ENCODE results near the gene LGALS4. TPM values are rescaled to one million over a fixed set of nuclear protein-coding genes. Genes with fewer than 3 reads are reported as not detected.

The LGALS4 gene
- total RNA-seq, 1 donor from 2014 or later: 0.32 TPM

DNA sequence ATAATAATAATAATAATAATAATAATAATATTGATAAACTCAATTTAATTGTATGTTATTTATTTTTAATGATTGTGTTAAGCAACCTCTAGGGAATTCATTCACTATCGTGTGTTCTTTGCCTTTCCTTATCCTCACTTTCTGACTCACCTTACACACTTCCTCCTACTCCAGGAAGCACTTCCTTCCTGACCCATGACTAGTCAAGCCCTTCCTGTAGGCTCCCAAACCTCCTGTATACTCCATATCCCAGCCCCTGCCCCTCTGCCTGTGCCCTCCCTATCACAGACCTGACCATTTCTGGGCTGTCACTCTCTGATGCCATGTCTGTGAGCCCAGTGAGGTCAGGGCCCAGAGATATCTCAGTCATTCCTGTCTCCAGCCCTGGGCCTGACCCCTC, 7.6 kb downstream of the LGALS4 start:
- H3K4me3 ChIP-seq (ENCODE audit: insufficient read depth, low read depth, low read length): no peak overlapping the region
- no peaks in the 10 kb centered on the region for H3K4me1 ChIP-seq (ENCODE audit: insufficient read depth, low read length)
- H3K9me3 ChIP-seq (ENCODE audit: insufficient read depth, low read depth, low read length): no peaks in the 10 kb centered on the region
- no peaks in the 10 kb centered on the region for H3K36me3 ChIP-seq (ENCODE audit: insufficient read depth, low read length)
- FAIRE-seq: no peak
- no peak overlapping the region for H3K9ac ChIP-seq (ENCODE audit: low read length)
- H3K4me2 ChIP-seq (ENCODE audit: low read length): no peak overlapping the region
- no peaks in the 10 kb centered on the region for H4K20me1 ChIP-seq (ENCODE audit: insufficient read depth, low read length)
- no peak for DNase-seq (ENCODE audit: low read depth)
- no peak overlapping the region for H3K27ac ChIP-seq (ENCODE audit: low read depth, low read length)
- Mint-ChIP-seq H3K27ac (ENCODE audit: unreplicated experiment) (no peak overlapping the region), H3K4me3 (ENCODE audit: unreplicated experiment) (no peak overlapping the region), H3K36me3 (ENCODE audit: low read depth, unreplicated experiment) (peaks cover 3% of the 10 kb centered on the region), H3K4me1 (ENCODE audit: low read depth, unreplicated experiment) (no peaks in the 10 kb centered on the region), H3K27me3 (ENCODE audit: low read depth, unreplicated experiment) (peaks cover 2% of the 10 kb centered on the region), H3K9me3 (ENCODE audit: unreplicated experiment) (peaks cover 2% of the 10 kb centered on the region)
- TF ChIP-seq, protein P1, sequence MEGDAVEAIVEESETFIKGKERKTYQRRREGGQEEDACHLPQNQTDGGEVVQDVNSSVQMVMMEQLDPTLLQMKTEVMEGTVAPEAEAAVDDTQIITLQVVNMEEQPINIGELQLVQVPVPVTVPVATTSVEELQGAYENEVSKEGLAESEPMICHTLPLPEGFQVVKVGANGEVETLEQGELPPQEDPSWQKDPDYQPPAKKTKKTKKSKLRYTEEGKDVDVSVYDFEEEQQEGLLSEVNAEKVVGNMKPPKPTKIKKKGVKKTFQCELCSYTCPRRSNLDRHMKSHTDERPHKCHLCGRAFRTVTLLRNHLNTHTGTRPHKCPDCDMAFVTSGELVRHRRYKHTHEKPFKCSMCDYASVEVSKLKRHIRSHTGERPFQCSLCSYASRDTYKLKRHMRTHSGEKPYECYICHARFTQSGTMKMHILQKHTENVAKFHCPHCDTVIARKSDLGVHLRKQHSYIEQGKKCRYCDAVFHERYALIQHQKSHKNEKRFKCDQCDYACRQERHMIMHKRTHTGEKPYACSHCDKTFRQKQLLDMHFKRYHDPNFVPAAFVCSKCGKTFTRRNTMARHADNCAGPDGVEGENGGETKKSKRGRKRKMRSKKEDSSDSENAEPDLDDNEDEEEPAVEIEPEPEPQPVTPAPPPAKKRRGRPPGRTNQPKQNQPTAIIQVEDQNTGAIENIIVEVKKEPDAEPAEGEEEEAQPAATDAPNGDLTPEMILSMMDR (IDR thresholded peaks at IDR 0.05; ENCODE audit: insufficient read depth, low read depth, low read length): no peak
- no peak for TF ChIP-seq EZH2 (IDR thresholded peaks at IDR 0.05; ENCODE audit: insufficient read depth, low read length)
- peaks cover 5% of the 10 kb centered on the region for H3K27me3 ChIP-seq (ENCODE audit: insufficient read depth, low read length)
- no peaks in the 10 kb centered on the region for H3K79me2 ChIP-seq (ENCODE audit: insufficient read depth, low read length)
- no peak overlapping the region for H2AFZ ChIP-seq (ENCODE audit: low read depth, low read length)

DNA sequence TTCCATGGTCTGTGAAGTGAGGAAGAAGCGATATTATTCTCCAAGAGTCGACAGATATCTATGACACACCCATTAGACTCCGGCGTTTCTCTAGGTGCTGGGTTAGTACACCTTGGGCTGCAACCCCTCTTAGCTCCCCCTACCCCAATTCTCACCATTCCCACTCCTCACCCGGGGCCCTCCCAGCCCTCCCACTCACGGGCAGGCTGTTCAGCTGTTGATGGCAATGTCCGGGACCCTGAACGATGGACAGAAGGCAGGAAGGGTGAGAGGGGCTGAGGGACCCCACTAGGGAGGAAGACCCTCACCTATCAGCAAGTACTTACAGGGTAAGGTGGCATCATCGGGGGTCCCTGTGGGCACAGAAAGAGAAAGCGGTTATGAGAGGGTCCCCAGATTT, 9.2 kb downstream of the LGALS4 start:
- Histone ChIP-seq H3K4me2 (ENCODE audit: low read length) (no peak overlapping the region), H4K20me1 (ENCODE audit: insufficient read depth, low read length) (no peaks in the 10 kb centered on the region), H3K4me3 (ENCODE audit: insufficient read depth, low read depth, low read length) (no peak overlapping the region), H3K4me1 (ENCODE audit: insufficient read depth, low read length) (no peaks in the 10 kb centered on the region), H3K36me3 (ENCODE audit: insufficient read depth, low read length) (no peaks in the 10 kb centered on the region), H2AFZ (ENCODE audit: low read depth, low read length) (no peak overlapping the region), H3K9me3 (ENCODE audit: insufficient read depth, low read depth, low read length) (no peaks in the 10 kb centered on the region), H3K9ac (ENCODE audit: low read length) (no peak overlapping the region), H3K27ac (ENCODE audit: low read depth, low read length) (no peak overlapping the region), H3K27me3 (ENCODE audit: insufficient read depth, low read length) (peaks cover 5% of the 10 kb centered on the region), H3K79me2 (ENCODE audit: insufficient read depth, low read length) (no peaks in the 10 kb centered on the region)
- no peak overlapping the region for H3K27ac Mint-ChIP-seq (ENCODE audit: unreplicated experiment)
- H3K9me3 Mint-ChIP-seq (ENCODE audit: unreplicated experiment): peaks cover 3% of the 10 kb centered on the region
- H3K4me3 Mint-ChIP-seq (ENCODE audit: unreplicated experiment): no peak overlapping the region
- no peaks in the 10 kb centered on the region for H3K36me3 Mint-ChIP-seq (ENCODE audit: low read depth, unreplicated experiment)
- no peaks in the 10 kb centered on the region for H3K4me1 Mint-ChIP-seq (ENCODE audit: low read depth, unreplicated experiment)
- TF ChIP-seq, protein P1 (IDR thresholded peaks at IDR 0.05; ENCODE audit: insufficient read depth, low read depth, low read length): no peak
- TF ChIP-seq EZH2 (IDR thresholded peaks at IDR 0.05; ENCODE audit: insufficient read depth, low read length): no peak
- FAIRE-seq (no peak), DNase-seq (ENCODE audit: low read depth) (no peak)
- H3K27me3 Mint-ChIP-seq (ENCODE audit: low read depth, unreplicated experiment): peaks cover 2% of the 10 kb centered on the region

DNA sequence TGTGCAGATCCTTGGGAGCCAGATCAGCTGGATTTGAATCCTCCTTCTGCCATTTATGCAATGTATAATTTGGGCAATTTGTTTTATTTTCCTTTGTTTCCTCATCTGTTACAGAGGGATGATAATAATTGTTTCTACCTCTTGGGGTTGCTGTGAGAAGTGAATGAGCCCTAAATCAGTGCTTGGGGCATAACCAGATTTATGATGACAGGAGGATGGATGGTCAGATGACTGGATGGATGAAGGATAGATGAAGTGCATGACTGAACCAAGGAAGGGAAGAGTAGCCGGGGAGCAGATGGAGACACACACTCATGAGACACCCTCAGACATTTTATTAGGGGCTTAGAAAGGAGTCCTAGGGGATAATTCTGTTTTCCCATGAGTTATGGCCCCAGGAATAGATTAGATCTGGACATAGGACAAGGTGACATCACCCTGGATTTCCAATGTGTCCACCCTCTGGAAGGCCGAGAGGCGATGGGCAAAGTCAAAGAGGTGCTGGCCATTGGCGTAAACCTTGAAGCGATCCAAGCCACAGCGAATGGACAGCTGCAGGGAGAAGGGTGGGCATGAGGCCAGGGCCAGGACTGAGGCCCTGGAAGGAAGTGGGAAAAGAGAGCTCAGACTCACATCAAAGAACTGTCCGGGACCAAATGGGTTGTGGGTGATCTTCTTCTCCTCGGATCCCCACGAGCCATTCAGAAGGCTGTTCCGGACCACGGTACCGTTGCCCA, 11.2 kb downstream of the LGALS4 start:
- no peaks in the 10 kb centered on the region for H3K79me2 ChIP-seq (ENCODE audit: insufficient read depth, low read length)
- H3K4me2 ChIP-seq (ENCODE audit: low read length): no peak overlapping the region
- H4K20me1 ChIP-seq (ENCODE audit: insufficient read depth, low read length): no peaks in the 10 kb centered on the region
- peaks cover 5% of the 10 kb centered on the region for H3K27me3 ChIP-seq (ENCODE audit: insufficient read depth, low read length)
- H3K27ac ChIP-seq (ENCODE audit: low read depth, low read length): no peak overlapping the region
- H3K4me3 ChIP-seq (ENCODE audit: insufficient read depth, low read depth, low read length): no peak overlapping the region
- H3K4me1 Mint-ChIP-seq (ENCODE audit: low read depth, unreplicated experiment): no peaks in the 10 kb centered on the region
- H2AFZ ChIP-seq (ENCODE audit: low read depth, low read length): no peak overlapping the region
- H3K9me3 Mint-ChIP-seq (ENCODE audit: unreplicated experiment): peaks cover 3% of the 10 kb centered on the region
- H3K9ac ChIP-seq (ENCODE audit: low read length): no peak overlapping the region
- no peak overlapping the region for H3K4me3 Mint-ChIP-seq (ENCODE audit: unreplicated experiment)
- H3K4me1 ChIP-seq (ENCODE audit: insufficient read depth, low read length): no peaks in the 10 kb centered on the region
- no peak for TF ChIP-seq EZH2 (IDR thresholded peaks at IDR 0.05; ENCODE audit: insufficient read depth, low read length)
- TF ChIP-seq, protein P1 (IDR thresholded peaks at IDR 0.05; ENCODE audit: insufficient read depth, low read depth, low read length): no peak
- DNase-seq (ENCODE audit: low read depth): no peak
- no peaks in the 10 kb centered on the region for H3K9me3 ChIP-seq (ENCODE audit: insufficient read depth, low read depth, low read length)
- no peak overlapping the region for H3K27ac Mint-ChIP-seq (ENCODE audit: unreplicated experiment)
- no peaks in the 10 kb centered on the region for H3K36me3 Mint-ChIP-seq (ENCODE audit: low read depth, unreplicated experiment)
- no peak for FAIRE-seq
- peaks cover 2% of the 10 kb centered on the region for H3K27me3 Mint-ChIP-seq (ENCODE audit: low read depth, unreplicated experiment)
- no peaks in the 10 kb centered on the region for H3K36me3 ChIP-seq (ENCODE audit: insufficient read depth, low read length)
